IMR-90 (cell line): Measurements from ENCODE around the gene PODXL2. TPM values are rescaled to one million over a fixed set of nuclear protein-coding genes. Genes with fewer than 3 reads are reported as not detected.

Experiments used
- ATAC-seq: fragments of 200-7000 bp; cut with Tn5 transposase; 2 replicates; pipeline ENCODE4 v1.9.1; 2020; ENCODE audit warnings: low read depth, mild to moderate bottlenecking, moderate library complexity
- BruUV-seq: library from RNA; stranded (reverse); fragments of 400-500 nt; replicated peaks from 2 replicates; lab custom pipeline; 2021; lab: Mats Ljungman, UMichigan
- CTCF ChIA-PET: fragments of 300-600 bp; formaldehyde crosslinking; extraction: SDS; loops from one replicate; lab custom pipeline; 2021; ENCODE audit warnings: antibody characterized with exemption; lab: Yijun Ruan, JAX
- POLR2A ChIA-PET: fragments of 300-600 bp; sonication (Branson Sonifier 250); formaldehyde crosslinking; loops from one replicate; lab custom pipeline; 2022; ENCODE audit warnings: antibody characterized with exemption; ENCODE audit not compliant: unreplicated experiment; lab: Charles Lee
- DNase-seq: peaks from one replicate; pipeline ENCODE4 v3.0.0; 2013
- H2AFZ ChIP-seq: replicated peaks from 2 replicates; pipeline ENCODE3; 2013; ENCODE audit warnings: low read length, mild to moderate bottlenecking; ENCODE audit not compliant: poor library complexity
- H2AK5ac ChIP-seq: 2 replicates; pipeline ENCODE4 v1.6.1; 2013; ENCODE audit warnings: low read depth, low read length, inconsistent platforms
- H2AK9ac ChIP-seq: replicated peaks from 2 replicates; pipeline ENCODE3; 2013; ENCODE audit warnings: mild to moderate bottlenecking, low read depth, low read length, moderate library complexity; ENCODE audit not compliant: poor library complexity
- H2BK120ac ChIP-seq: 2 replicates; pipeline ENCODE4 v1.6.1; 2013; ENCODE audit warnings: low read depth, low read length, inconsistent platforms
- H2BK15ac ChIP-seq: 3 replicates; pipeline ENCODE4 v1.6.1; 2013; ENCODE audit warnings: low read depth, low read length, inconsistent platforms
- H2BK20ac ChIP-seq: 2 replicates; pipeline ENCODE4 v1.6.1; 2013; ENCODE audit warnings: low read depth, mild to moderate bottlenecking, inconsistent platforms, low read length, moderate library complexity
- H2BK5ac ChIP-seq: 2 replicates; pipeline ENCODE4 v1.6.1; 2013; ENCODE audit warnings: mild to moderate bottlenecking, low read depth, low read length, inconsistent platforms; ENCODE audit not compliant: poor library complexity, severe bottlenecking
- H3K14ac ChIP-seq: replicated peaks from 2 replicates; pipeline ENCODE4 v1.6.1; 2013; ENCODE audit warnings: low read depth, low read length, inconsistent platforms
- H3K18ac ChIP-seq: 2 replicates; pipeline ENCODE4 v1.6.1; 2013; ENCODE audit warnings: low read depth, low read length, control low read depth
- H3K23ac ChIP-seq: 2 replicates; pipeline ENCODE4 v1.6.1; 2013; ENCODE audit warnings: low read depth, low read length, inconsistent platforms
- H3K27ac ChIP-seq: 2 replicates; pipeline ENCODE4 v1.5.1; 2013; ENCODE audit warnings: mild to moderate bottlenecking, control low read depth, low read length; ENCODE audit not compliant: insufficient read depth
- H3K27me3 ChIP-seq: 2 replicates; pipeline ENCODE4 v1.6.1; 2013; ENCODE audit warnings: low read length; ENCODE audit not compliant: control insufficient read depth, insufficient read depth
- H3K36me3 ChIP-seq: 2 replicates; pipeline ENCODE4 v1.6.1; 2013; ENCODE audit warnings: low read length, mixed read lengths; ENCODE audit not compliant: control insufficient read depth, insufficient read depth
- H3K4ac ChIP-seq: 2 replicates; pipeline ENCODE4 v1.6.1; 2013; ENCODE audit warnings: low read depth, low read length, inconsistent platforms
- H3K4me1 ChIP-seq: 2 replicates; pipeline ENCODE4 v1.6.1; 2013; ENCODE audit warnings: low read length, mixed read lengths; ENCODE audit not compliant: control insufficient read depth, insufficient read depth
- H3K4me2 ChIP-seq: 2 replicates; pipeline ENCODE4 v1.6.1; 2013; ENCODE audit warnings: low read depth, mild to moderate bottlenecking, control low read depth, low read length, moderate library complexity
- H3K4me3 ChIP-seq: 2 replicates; pipeline ENCODE4 v1.5.1; 2013; ENCODE audit warnings: low read depth, mild to moderate bottlenecking, control low read depth, low read length, moderate library complexity; ENCODE audit not compliant: insufficient read depth
- H3K56ac ChIP-seq: 2 replicates; pipeline ENCODE4 v1.6.1; 2013; ENCODE audit warnings: low read length, inconsistent platforms; ENCODE audit not compliant: insufficient read depth; ENCODE audit errors: extremely low read depth
- H3K79me1 ChIP-seq, 2 experiments: 2 replicates each; pipeline ENCODE4 v1.6.1; 2013; ENCODE audit warnings: low read length in 2 of 2, inconsistent platforms in 1 of 2, low read depth in 1 of 2
- H3K9ac ChIP-seq: 2 replicates; pipeline ENCODE4 v1.6.1; 2013; ENCODE audit warnings: low read depth, low read length, control low read depth
- H3K9me1 ChIP-seq: 2 replicates; pipeline ENCODE4 v1.6.1; 2013; ENCODE audit warnings: low read length, inconsistent platforms; ENCODE audit not compliant: insufficient read depth
- H3K9me3 ChIP-seq: 2 replicates; pipeline ENCODE4 v1.6.1; 2013; ENCODE audit warnings: low read length; ENCODE audit not compliant: control insufficient read depth, insufficient read depth
- H4K20me1 ChIP-seq: 2 replicates; pipeline ENCODE4 v1.6.1; 2013; ENCODE audit warnings: low read length, inconsistent platforms; ENCODE audit not compliant: insufficient read depth
- H4K5ac ChIP-seq: 2 replicates; pipeline ENCODE4 v1.6.1; 2013; ENCODE audit warnings: mild to moderate bottlenecking, low read depth, low read length, control low read depth
- H4K8ac ChIP-seq, 2 experiments: 2 replicates each; pipeline ENCODE4 v1.6.1; 2013; ENCODE audit warnings: low read depth in 2 of 2, low read length in 2 of 2, control low read depth in 1 of 2, inconsistent platforms in 1 of 2
- H4K91ac ChIP-seq: 2 replicates; pipeline ENCODE4 v1.6.1; 2013; ENCODE audit warnings: low read depth, low read length, inconsistent platforms; ENCODE audit not compliant: insufficient read depth
- CEBPB ChIP-seq: IDR thresholded peaks from 2 replicates; pipeline ENCODE4 v1.6.1; 2012; ENCODE audit warnings: low read depth, low read length, improper control_type of control experiment
- CTCF ChIP-seq: conservative IDR thresholded peaks from 2 replicates; pipeline ENCODE4 v1.5.1; 2012; ENCODE audit warnings: mild to moderate bottlenecking, low read depth, low read length, improper control_type of control experiment
- ELK1 ChIP-seq: fragments of 150-350 bp; IDR thresholded peaks from 2 replicates; pipeline ENCODE4 v1.6.1; 2016; ENCODE audit warnings: low read depth, mild to moderate bottlenecking, low read length, moderate library complexity, borderline replicate concordance
- MAFK ChIP-seq: IDR thresholded peaks from 2 replicates; pipeline ENCODE4 v1.6.1; 2012; ENCODE audit warnings: low read depth, low read length, improper control_type of control experiment
- POLR2A ChIP-seq: IDR thresholded peaks from 2 replicates; pipeline ENCODE4 v1.6.1; 2012; ENCODE audit warnings: mild to moderate bottlenecking, low read depth, low read length
- SMC3 ChIP-seq: fragments of 150-350 bp; IDR thresholded peaks from 2 replicates; pipeline ENCODE4 v1.6.1; 2016; ENCODE audit warnings: low read depth, mild to moderate bottlenecking, antibody characterized with exemption, low read length, moderate library complexity
- WGBS, 2 experiments: methylation state at CpG; one replicate each; pipeline versions ENCODE4 v1.1.5 to v1.1.7; 2013; ENCODE audit warnings: missing lambda C conversion rate in 2 of 2; ENCODE audit not compliant: insufficient read length in 1 of 2; ENCODE audit errors: extremely low coverage in 2 of 2; 5-methylcytosine and 5-hydroxymethylcytosine counted together
- dilution Hi-C: fragments of 300-500 bp; cut with HindIII; formaldehyde crosslinking; loops from one replicate; pipeline ENCODE4 v1.14.3; 2018; ENCODE audit warnings: low sequenced_read_pairs; ENCODE audit not compliant: unreplicated experiment
- in situ Hi-C: fragments of 300-500 bp; cut with MboI; formaldehyde crosslinking; loops from 3 replicates; pipeline ENCODE4 v1.14.3; 2019; ENCODE audit warnings: low sequenced_read_pairs, inconsistent platforms, mixed read lengths
- intact Hi-C: fragments of 100-400 bp; cut with micrococcal nuclease; formaldehyde crosslinking; loops from 2 replicates; pipeline ENCODE4 v1.10.0; 2022
- polyA plus RNA-seq, 3 experiments: library from polyadenylated mRNA; depleted of rRNA; stranded (reverse); fragments of >200 nt; gene quantifications; 2 replicates each; pipeline ENCODE4 v1.2.3, GENCODE V29; 2012; ENCODE audit warnings: low replicate concordance in 1 of 3
- total RNA-seq: library from RNA; depleted of rRNA; stranded (reverse); fragments of >200 nt; gene quantifications from 2 replicates; pipeline ENCODE4 v1.2.3, GENCODE V29; 2012

The PODXL2 gene
- total and polyA plus RNA-seq, 2 of the 4 experiments (the other 2 are of a cell fraction) = 1.6 to 5.4 TPM

- H4K91ac ChIP-seq = no peak overlapping the region
- CTCF ChIA-PET = interaction anchor here (0.6 to 2.7 kb wide), 2 partner anchors 10 to 326 kb away, joined by 3 to 16 read pairs; no protein-coding TSS in a partner anchor
- no peak overlapping the region for H3K9ac ChIP-seq
- peaks cover 87% of the 10 kb centered on the region for H4K20me1 ChIP-seq
- no peak overlapping the region for H2BK5ac ChIP-seq
- H2BK15ac ChIP-seq = no peak overlapping the region
- no peak overlapping the region for H2AFZ ChIP-seq
- intact Hi-C loops = no loop called here
- H3K18ac ChIP-seq = no peak overlapping the region
- H3K4me2 ChIP-seq = no peak overlapping the region
- POLR2A ChIA-PET = no interaction called here
- no peak overlapping the region for H3K23ac ChIP-seq
- no peak overlapping the region for H3K27ac ChIP-seq
- H3K4me1 ChIP-seq = peaks cover 15% of the 10 kb centered on the region
- no peak overlapping the region for H2BK120ac ChIP-seq
- in situ Hi-C loops = no loop called here
- WGBS, 2 experiments = 84% methylated on average over 3 of the region's 4 CpGs; no CpG with 5 or more reads in 1 of the 2 experiments
- H3K4me3 ChIP-seq = no peak overlapping the region
- peaks cover 37% of the 10 kb centered on the region for H3K9me1 ChIP-seq
- no peaks in the 10 kb centered on the region for H3K9me3 ChIP-seq
- H4K5ac ChIP-seq = no peak overlapping the region
- H3K56ac ChIP-seq = no peak overlapping the region
- ATAC-seq = no peak
- H3K14ac ChIP-seq = no peak overlapping the region
- H2AK5ac ChIP-seq = no peak overlapping the region
- no TSS peak for BruUV-seq
- TF ChIP-seq POLR2A (no peak), MAFK (peak; percentile 60; the same call in 1 of the 2 replicates), SMC3 (no peak), ELK1 (no peak), CTCF (no peak), CEBPB (peak; percentile 86)
- dilution Hi-C loops = no loop called here
- H4K8ac ChIP-seq = no peak overlapping the region
- H3K27me3 ChIP-seq = no peaks in the 10 kb centered on the region
- H3K4ac ChIP-seq = no peak overlapping the region
- no peak overlapping the region for H2BK20ac ChIP-seq
- H2AK9ac ChIP-seq = no peak overlapping the region
- peak; percentile 54 for DNase-seq
- peaks cover 21 to 79% of the 10 kb centered on the region in 2 experiments for H3K79me1 ChIP-seq
- peaks cover 8% of the 10 kb centered on the region for H3K36me3 ChIP-seq
Measured at GRCh38 chr3:127585163-127585812, 43.7 kb upstream of the PODXL2 start.
